Measurements from ENCODE around the gene AVPI1.
"Not testable (repeated sequence)": the region's sequence is repeated elsewhere in the genome, so short reads cannot be mapped to it uniquely, and the experiment has no call there.

DNA sequence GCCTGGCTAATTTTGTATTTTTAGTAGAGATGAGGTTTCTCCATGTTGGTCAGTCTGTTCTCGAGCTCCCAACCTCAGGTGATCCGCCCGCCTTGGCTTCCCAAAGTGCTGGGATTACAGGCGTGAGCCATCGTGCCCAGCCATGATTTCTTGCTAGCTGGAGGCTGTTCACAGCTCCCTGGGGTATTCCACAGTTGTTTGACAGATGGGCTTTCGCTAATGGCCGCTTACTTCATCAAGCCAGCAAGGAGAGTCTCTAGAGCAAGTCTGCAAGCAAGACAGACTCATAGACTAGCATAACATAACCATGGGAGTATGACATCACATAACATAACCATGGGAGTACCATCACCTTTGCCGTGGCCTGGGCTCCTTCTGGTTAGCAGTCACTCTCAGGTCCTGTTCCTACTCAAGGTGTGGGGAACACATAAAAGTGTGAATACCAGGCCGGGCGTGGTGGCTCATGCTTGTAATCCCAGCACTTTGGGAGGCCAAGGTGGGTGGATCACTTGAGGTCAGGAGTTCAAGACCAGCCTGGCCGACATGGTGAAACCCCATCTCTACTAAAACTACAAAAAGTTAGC is 11.1 kb upstream of the AVPI1 start:
- TF ChIP-seq POLR2AphosphoS5 (IDR thresholded peaks at IDR 0.05; ENCODE audit: low read depth); EZH2 (IDR thresholded peaks at IDR 0.05; ENCODE audit: low read depth, unreplicated experiment): not testable (repeated sequence)

Data from GM23338 (cell line).